Activated CD4-positive, alpha-beta memory T cell treated with anti-CD3 and anti-CD28 coated beads for 36 hours (primary cell): ENCODE measurements around the gene CAMK1D. TPM values are rescaled to one million over a fixed set of nuclear protein-coding genes. Genes with fewer than 3 reads are reported as not detected.

Experiments
- CTCF ChIA-PET: fragments of 350-600 bp; sonication (Branson Sonifier 250); formaldehyde crosslinking; loops from one replicate; lab custom pipeline; 2021; ENCODE audit warnings: antibody characterized with exemption, inconsistent platforms; lab: Charles Lee
- POLR2A ChIA-PET: fragments of 350-600 bp; sonication (Branson Sonifier 250); formaldehyde crosslinking; loops from one replicate; lab custom pipeline; 2021; ENCODE audit warnings: antibody characterized with exemption; lab: Charles Lee
- DNase-seq: peaks from one replicate; pipeline ENCODE4 v3.0.0-alpha.2; 2020
- H3K27ac Mint-ChIP-seq: one replicate; pipeline ENCODE4 v1.8.0; 2021; ENCODE audit warnings: mixed read lengths
- H3K27me3 Mint-ChIP-seq: one replicate; pipeline ENCODE4 v1.8.0; 2021; ENCODE audit warnings: mixed read lengths
- H3K36me3 Mint-ChIP-seq: one replicate; pipeline ENCODE4 v1.8.0; 2021; ENCODE audit warnings: mixed read lengths
- H3K4me1 Mint-ChIP-seq: one replicate; pipeline ENCODE4 v1.8.0; 2021; ENCODE audit warnings: low read depth, mixed read lengths
- H3K4me3 Mint-ChIP-seq: one replicate; pipeline ENCODE4 v1.8.0; 2021; ENCODE audit warnings: mild to moderate bottlenecking, mixed read lengths
- H3K9me3 Mint-ChIP-seq: one replicate; pipeline ENCODE4 v1.8.0; 2021; ENCODE audit warnings: mixed read lengths
- intact Hi-C: fragments of 100-400 bp; cut with micrococcal nuclease; formaldehyde crosslinking; loops from one replicate; pipeline ENCODE4 v1.15.1; 2023
- total RNA-seq, 2 experiments: library from RNA; stranded (reverse); gene quantifications; one replicate each; pipeline ENCODE4 v1.2.3, GENCODE V29; 2021

CAMK1D gene
- total RNA-seq, 2 experiments from 2014 or later, result 17.7 to 17.9 TPM

DNA sequence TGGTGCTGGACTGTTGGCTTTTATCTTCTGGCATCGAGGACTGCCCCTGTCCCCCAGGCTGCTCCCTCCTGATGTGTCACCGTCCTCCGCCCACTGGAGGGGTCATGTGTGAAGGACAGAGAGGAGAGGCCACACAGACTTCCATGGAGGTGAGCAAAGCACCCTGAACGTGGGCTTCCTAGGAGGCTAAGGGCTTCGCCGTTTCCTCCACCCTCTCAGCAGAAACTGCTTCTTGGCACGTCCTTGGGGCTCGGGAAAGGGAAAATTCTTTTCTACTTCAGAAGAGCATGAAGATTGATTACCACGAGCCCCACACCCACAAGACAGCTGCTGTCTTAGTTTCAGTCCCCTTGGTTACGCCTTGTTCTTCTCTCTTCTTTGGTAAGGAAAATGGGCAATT, 433.9 kb downstream of the CAMK1D start:
- ChIA-PET CTCF (interaction anchor here (1.5 to 5.4 kb wide), 7 partner anchors 20 to 291 kb away, joined by 6 to 65 read pairs (median 12); no protein-coding TSS in a partner anchor), POLR2A (no interaction called here)
- peaks cover 2% of the 10 kb centered on the region for H3K36me3 Mint-ChIP-seq
- H3K27ac Mint-ChIP-seq, result no peak overlapping the region
- no peaks in the 10 kb centered on the region for H3K27me3 Mint-ChIP-seq
- peaks cover 38% of the 10 kb centered on the region for H3K4me1 Mint-ChIP-seq
- H3K9me3 Mint-ChIP-seq, result no peaks in the 10 kb centered on the region
- no peak overlapping the region for H3K4me3 Mint-ChIP-seq
- no peak for DNase-seq
- intact Hi-C loops, result loop anchor here (5.0 kb wide), 1 partner anchor 76 kb away; no protein-coding TSS in a partner anchor

DNA sequence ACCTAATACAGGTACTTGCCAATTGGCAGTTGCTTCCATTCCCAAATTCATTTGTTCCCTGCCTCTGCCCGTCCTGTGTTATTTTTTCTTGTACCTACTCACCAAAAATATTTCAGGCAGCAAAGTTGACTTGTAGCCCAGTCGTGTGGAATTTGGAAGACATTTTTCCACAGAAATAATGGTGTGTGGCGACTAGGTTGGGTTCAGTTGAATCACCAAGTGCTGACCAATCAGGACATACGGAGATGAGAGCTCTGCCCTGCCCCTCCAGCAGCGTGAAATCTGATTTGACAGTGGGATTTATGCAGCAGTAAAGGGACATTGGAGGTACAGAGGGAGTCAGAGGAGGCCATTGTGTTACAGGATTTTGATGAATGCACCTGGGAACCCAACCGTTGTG, 435.3 kb downstream of the CAMK1D start:
- intact Hi-C loops, result loop anchor here (5.0 kb wide), 1 partner anchor 77 kb away; no protein-coding TSS in a partner anchor
- ChIA-PET POLR2A (no interaction called here), CTCF (interaction anchor here (1.1 kb wide), 1 partner anchor 62 kb away, joined by 3 read pairs; no protein-coding TSS in a partner anchor)

DNA sequence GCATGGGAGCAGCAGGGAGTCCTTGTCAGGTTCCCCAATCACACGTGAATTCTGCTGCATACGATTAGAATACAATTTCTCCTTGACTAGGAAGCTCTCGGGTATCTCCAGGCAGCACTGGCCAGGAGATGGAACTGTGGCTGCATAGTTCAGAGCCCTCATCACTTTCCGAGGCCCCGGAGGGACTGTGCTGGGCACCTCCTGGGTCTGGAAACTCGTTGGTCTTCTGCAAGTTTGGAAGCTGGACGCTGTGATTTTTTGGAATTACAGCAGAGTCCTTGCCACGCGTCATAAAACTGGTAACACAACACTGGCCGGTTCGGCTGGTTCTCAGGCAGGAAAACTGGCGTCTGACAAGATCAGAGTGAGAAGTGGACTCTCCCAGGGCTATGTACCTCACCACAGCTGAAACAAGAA, 436.1 kb downstream of the CAMK1D start:
- CTCF ChIA-PET, result interaction anchor here (1.1 kb wide), 1 partner anchor 62 kb away, joined by 3 read pairs; no protein-coding TSS in a partner anchor

More for the DNA sequence above, 435.3 kb downstream of the CAMK1D start:
- H3K9me3 Mint-ChIP-seq, result no peaks in the 10 kb centered on the region
- no peak for DNase-seq
- H3K27ac Mint-ChIP-seq, result no peak overlapping the region
- H3K4me3 Mint-ChIP-seq, result no peak overlapping the region
- peaks cover 2% of the 10 kb centered on the region for H3K36me3 Mint-ChIP-seq
- no peaks in the 10 kb centered on the region for H3K27me3 Mint-ChIP-seq
- peaks cover 29% of the 10 kb centered on the region for H3K4me1 Mint-ChIP-seq

DNA sequence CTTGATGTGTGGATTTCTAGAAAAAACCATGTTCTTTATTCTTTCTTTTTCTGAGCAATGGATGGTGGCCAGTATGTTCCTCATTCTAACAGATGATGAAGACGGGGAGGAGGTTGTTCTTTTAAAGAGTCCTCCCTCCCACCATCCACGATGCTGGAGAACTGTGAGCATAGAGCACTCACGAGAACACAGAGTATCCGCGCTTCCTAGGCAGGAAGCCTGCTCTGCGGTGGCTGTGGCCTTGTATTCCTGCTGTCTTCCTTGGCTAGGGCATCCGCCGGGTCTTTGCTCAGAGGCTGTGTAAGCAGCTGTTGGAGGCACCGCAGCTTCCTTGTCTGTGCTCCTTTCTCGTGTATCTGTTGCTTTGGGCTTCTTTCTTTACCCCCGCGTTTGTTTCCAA, 437.9 kb downstream of the CAMK1D start:
- H3K9me3 Mint-ChIP-seq, result no peaks in the 10 kb centered on the region
- H3K4me1 Mint-ChIP-seq, result peaks cover 4% of the 10 kb centered on the region
- no peak for DNase-seq
- H3K27me3 Mint-ChIP-seq, result no peaks in the 10 kb centered on the region
- H3K27ac Mint-ChIP-seq, result no peak overlapping the region
- intact Hi-C loops, result no loop called here
- ChIA-PET POLR2A (no interaction called here), CTCF (no interaction called here)
- peaks cover 6% of the 10 kb centered on the region for H3K36me3 Mint-ChIP-seq
- no peak overlapping the region for H3K4me3 Mint-ChIP-seq

More for the DNA sequence above, 436.1 kb downstream of the CAMK1D start:
- intact Hi-C loops, result no loop called here
- Mint-ChIP-seq H3K27me3 (no peaks in the 10 kb centered on the region), H3K9me3 (no peaks in the 10 kb centered on the region), H3K27ac (no peak overlapping the region), H3K4me3 (no peak overlapping the region), H3K4me1 (peaks cover 22% of the 10 kb centered on the region), H3K36me3 (peaks cover 2% of the 10 kb centered on the region)
- no peak for DNase-seq
- POLR2A ChIA-PET, result no interaction called here

DNA sequence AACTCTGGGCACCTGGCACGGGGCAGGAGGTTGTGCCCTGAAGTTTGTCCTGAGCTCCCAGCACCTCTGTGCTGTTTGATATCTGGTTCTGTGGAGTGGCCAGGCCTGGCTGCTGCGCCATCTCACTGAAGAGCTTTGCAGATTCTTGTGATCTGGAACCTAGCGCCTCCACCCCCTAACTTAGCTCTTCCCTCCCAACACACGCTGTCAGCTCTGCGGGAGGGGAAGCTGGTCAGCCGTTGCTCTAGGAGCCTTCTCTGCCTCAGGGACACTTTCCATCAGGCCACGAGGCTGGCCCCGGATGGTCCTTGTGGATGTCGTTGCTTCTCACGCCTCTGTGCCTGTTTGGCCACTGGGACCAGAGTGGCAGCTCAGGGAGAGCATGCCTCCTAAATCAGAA, 438.9 kb downstream of the CAMK1D start:
- no peak overlapping the region for H3K4me3 Mint-ChIP-seq
- H3K27me3 Mint-ChIP-seq, result no peaks in the 10 kb centered on the region
- no peak overlapping the region for H3K27ac Mint-ChIP-seq
- ChIA-PET POLR2A (no interaction called here), CTCF (interaction anchor here (0.6 kb wide), 1 partner anchor 666 kb away, joined by 3 read pairs; no protein-coding TSS in a partner anchor)
- DNase-seq, result no peak
- peaks cover 6% of the 10 kb centered on the region for H3K36me3 Mint-ChIP-seq
- no peaks in the 10 kb centered on the region for H3K9me3 Mint-ChIP-seq
- H3K4me1 Mint-ChIP-seq, result no peaks in the 10 kb centered on the region
- intact Hi-C loops, result no loop called here

DNA sequence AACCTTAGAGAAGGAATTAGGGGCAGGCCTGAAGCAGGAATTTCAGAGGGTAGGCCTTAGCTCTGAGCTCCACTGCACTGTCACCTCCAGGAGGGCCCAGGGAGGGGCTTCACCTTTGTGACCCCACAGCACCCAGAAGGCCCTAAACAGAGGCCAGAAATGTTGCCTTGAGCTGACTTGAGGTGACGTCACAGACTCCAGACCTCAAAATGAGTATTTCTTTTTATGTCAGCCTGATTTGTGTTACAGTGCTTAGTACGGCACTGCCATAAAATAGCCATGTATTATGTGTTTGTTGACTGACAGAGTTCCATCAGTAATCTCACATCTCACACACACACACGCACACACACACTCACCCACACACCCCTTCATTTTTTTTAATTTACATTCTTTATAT, 440.9 kb downstream of the CAMK1D start:
- Mint-ChIP-seq H3K4me3 (no peak overlapping the region), H3K27me3 (no peaks in the 10 kb centered on the region), H3K9me3 (no peaks in the 10 kb centered on the region), H3K36me3 (peaks cover 6% of the 10 kb centered on the region), H3K27ac (no peak overlapping the region), H3K4me1 (no peaks in the 10 kb centered on the region)
- POLR2A ChIA-PET, result interaction anchor here (0.7 kb wide), 1 partner anchor 13 kb away, joined by 3 read pairs; no protein-coding TSS in a partner anchor
- intact Hi-C loops, result no loop called here
- DNase-seq, result no peak
- CTCF ChIA-PET, result no interaction called here

DNA sequence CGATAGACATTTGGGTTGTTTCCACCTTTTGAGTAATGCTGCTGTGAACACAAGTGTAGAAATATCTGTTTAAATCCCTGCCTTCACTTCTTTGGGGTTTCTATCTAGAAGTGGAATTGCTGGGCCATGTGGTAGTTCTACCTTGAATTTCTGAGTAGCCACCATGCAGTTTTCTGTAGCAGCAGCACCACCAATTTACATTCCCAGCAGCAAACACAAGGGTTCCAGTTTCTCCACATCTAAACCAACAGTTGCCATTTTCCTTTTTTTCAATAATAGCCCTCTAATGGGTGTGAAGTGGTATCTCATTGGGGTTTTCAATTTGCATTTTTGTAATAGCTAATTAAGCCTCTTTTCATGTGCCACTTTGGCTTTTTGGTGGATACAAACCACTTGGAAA, 442.4 kb downstream of the CAMK1D start:
- CTCF ChIA-PET, result interaction anchor here (1.9 kb wide), 1 partner anchor 9 kb away, joined by 6 read pairs; no protein-coding TSS in a partner anchor
- no peaks in the 10 kb centered on the region for H3K27me3 Mint-ChIP-seq
- no peaks in the 10 kb centered on the region for H3K4me1 Mint-ChIP-seq
- no peak overlapping the region for H3K27ac Mint-ChIP-seq
- POLR2A ChIA-PET, result no interaction called here
- DNase-seq, result no peak
- intact Hi-C loops, result no loop called here
- H3K4me3 Mint-ChIP-seq, result no peak overlapping the region
- peaks cover 4% of the 10 kb centered on the region for H3K36me3 Mint-ChIP-seq
- H3K9me3 Mint-ChIP-seq, result no peaks in the 10 kb centered on the region

DNA sequence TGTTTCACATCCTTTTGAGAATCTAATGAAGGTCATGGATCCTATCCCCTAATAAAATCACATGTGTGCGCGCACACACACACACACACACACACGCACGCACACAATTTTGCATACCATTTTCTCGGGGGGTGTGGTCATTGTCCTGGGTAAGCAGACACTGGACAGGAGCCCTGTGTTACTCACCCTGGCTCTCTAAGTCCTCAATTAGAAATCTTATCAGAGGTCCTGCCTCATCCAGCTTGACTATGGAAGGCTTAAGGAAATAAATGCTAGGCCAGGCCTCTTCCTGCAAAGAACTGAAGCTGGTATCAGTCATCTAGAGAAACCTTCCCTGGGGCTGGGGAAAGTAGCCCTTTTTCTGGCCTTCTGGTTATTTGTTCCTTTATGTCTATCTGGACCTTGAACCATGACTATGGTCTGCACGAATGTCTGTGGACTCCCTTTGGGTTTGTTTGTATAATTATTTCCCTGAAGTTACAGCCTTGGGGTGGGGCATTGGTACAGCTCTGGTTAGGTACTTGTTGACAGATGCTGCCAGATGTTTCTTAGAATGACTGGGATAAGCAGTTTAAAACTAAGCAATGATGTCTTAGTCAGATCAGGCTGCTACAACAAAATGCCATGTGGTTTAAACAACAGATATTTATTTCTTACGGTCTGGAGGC, 443.7 kb downstream of the CAMK1D start:
- ChIA-PET CTCF (interaction anchor here (1.9 kb wide), 1 partner anchor 11 kb away, joined by 6 read pairs; no protein-coding TSS in a partner anchor), POLR2A (no interaction called here)
- Mint-ChIP-seq H3K4me3 (no peak overlapping the region), H3K27me3 (no peaks in the 10 kb centered on the region), H3K27ac (no peak overlapping the region), H3K36me3 (peaks cover 4% of the 10 kb centered on the region), H3K4me1 (no peaks in the 10 kb centered on the region), H3K9me3 (no peaks in the 10 kb centered on the region)
- intact Hi-C loops, result no loop called here
- DNase-seq, result no peak

DNA sequence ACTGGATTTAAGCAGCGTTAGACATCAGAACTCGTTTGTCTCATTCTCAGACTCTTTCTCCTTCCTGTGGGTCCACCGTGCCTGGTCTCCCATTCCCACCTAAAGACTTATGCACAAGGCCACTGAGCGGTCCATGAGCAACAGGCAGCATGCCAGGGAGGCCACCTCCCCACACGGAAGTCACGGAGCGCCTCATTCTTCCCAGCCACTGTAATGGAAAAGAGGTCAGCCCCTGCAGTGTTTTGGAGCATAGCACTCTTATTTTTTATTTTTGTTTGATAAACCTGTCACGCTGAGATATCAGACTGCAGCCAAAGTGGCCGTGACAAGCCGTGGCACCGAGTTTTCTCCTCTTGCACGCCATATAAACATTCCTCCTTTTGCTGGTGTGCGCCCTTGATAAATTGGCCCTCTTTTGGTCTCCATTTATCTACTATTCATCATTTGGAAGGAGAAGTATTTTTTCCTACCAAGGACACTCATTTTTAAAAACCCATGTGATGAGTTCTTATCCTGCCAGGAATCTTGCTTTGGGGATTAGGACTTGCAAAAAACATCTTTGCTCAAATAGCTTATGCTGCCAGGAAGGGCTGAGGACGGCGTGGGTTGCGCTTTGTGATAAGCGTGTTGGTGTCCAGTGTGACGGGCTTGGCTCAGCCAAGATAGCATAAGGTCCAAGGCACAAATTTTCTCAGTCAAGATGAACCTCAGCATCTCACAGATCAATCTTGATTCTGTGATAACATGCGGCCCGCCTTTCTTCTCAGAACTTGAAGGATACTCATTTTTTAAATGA, 446.2 kb downstream of the CAMK1D start:
- no peaks in the 10 kb centered on the region for H3K27me3 Mint-ChIP-seq
- ChIA-PET CTCF (interaction anchor here (3.0 kb wide), 1 partner anchor 13 kb away, joined by 9 read pairs; no protein-coding TSS in a partner anchor), POLR2A (no interaction called here)
- H3K4me3 Mint-ChIP-seq, result no peak overlapping the region
- H3K9me3 Mint-ChIP-seq, result no peaks in the 10 kb centered on the region
- peaks cover 4% of the 10 kb centered on the region for H3K36me3 Mint-ChIP-seq
- no peak for DNase-seq
- H3K4me1 Mint-ChIP-seq, result no peaks in the 10 kb centered on the region
- intact Hi-C loops, result no loop called here
- H3K27ac Mint-ChIP-seq, result no peak overlapping the region

DNA sequence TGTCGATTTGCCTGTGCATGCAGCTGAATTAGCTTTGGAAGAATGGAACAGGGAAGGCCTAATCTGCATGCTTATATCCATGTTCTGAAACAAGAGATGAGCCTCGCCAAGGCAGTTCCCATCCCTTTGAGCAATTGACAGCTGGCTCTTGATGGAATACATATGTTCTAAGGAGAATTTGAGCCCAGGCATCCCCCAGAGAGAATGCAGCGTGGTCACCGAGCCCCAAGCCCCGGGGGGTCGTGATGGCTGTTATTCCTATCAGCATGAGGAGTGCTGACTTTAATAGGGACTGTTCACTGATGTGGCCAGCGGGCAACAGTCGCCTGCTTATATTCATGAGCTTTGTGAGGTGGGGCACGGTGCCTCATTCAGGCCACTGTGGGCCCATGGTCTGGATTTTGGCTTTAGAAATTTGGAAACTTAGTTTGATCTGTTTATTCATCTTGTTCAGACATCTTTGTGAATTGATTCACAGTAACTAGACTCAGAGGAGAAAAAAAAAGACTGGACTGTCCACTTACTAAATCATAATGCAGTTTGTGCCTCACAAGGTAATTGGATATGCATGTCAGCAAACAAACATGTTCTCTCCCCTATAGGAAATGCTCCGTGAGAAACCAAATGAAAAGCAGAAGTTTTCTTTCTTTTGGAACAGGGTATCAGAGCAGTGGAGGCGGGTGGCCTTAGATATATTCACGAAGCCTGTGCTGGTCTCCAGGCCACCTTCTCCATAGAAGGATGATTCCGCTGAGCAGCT, 447.2 kb downstream of the CAMK1D start:
- Mint-ChIP-seq H3K36me3 (no peaks in the 10 kb centered on the region), H3K9me3 (no peaks in the 10 kb centered on the region), H3K27ac (no peak overlapping the region), H3K4me3 (no peak overlapping the region), H3K4me1 (no peaks in the 10 kb centered on the region), H3K27me3 (no peaks in the 10 kb centered on the region)
- intact Hi-C loops, result no loop called here
- CTCF ChIA-PET, result interaction anchor here (3.0 kb wide), 1 partner anchor 14 kb away, joined by 9 read pairs; no protein-coding TSS in a partner anchor
- DNase-seq, result no peak
- POLR2A ChIA-PET, result no interaction called here

DNA sequence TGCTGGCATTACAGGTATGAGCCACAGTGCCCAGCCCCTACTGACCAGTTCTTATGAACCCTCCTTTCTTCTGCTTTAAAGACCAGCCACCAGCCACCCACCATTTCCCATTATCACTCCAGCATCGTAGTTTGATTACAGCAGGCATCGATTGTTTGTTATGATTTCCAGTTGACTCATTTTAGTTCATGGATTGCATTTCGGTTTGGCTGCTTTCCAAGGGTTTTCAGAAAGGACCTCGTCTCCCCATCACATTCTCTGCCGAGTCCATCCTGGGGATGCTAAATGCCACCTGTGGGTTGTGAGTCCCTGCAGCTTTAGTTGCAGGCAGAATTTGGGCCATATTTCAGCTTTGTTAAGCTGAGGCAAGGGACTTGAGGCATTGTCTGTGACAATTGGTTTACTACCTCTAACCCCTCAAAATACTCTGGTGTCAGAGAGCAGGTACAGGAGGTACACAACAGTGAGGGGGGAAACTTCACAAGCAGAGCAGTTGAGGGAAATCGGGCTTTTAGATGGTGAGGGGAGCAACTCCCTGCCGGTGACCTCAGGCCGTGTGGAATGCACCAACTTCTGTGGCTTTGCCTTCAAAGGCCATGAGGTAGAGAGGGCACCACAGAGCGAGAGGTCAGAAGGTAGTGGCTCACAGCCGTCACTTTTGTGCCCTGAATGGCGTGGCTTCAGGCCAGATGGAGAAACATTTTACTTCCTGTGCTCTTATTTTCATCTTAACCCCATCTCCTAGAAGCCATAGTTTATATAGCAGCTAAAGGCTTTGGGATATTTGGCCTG, 448.3 kb downstream of the CAMK1D start:
- Mint-ChIP-seq H3K4me3 (no peak overlapping the region), H3K4me1 (no peaks in the 10 kb centered on the region), H3K36me3 (no peaks in the 10 kb centered on the region), H3K27ac (no peak overlapping the region), H3K9me3 (no peaks in the 10 kb centered on the region), H3K27me3 (no peaks in the 10 kb centered on the region)
- CTCF ChIA-PET, result interaction anchor here (3.0 kb wide), 1 partner anchor 15 kb away, joined by 9 read pairs; no protein-coding TSS in a partner anchor
- POLR2A ChIA-PET, result no interaction called here
- intact Hi-C loops, result no loop called here
- no peak for DNase-seq
